ENCODE data around the gene PIGBOS1. TPM values are rescaled to one million over a fixed set of nuclear protein-coding genes. Genes with fewer than 3 reads are reported as not detected.
"Not testable (repeated sequence)": the region's sequence is repeated elsewhere in the genome, so short reads cannot be mapped to it uniquely, and the experiment has no call there.

The PIGBOS1 gene
- polyA plus RNA-seq, 2 of the 4 experiments (the other 2 are of a cell fraction) = 33.5 to 42.3 TPM

GRCh38 chr15:55289011-55289745 lies 29.7 kb downstream of the PIGBOS1 start:
- POLR2A ChIA-PET = no interaction called here
- FAIRE-seq (no peak), ATAC-seq (peak; percentile 58 to 60), DNase-seq (ENCODE audit: low read depth in 1 of 2, low spot score in 1 of 2) (peak; percentile 19 to 35)
- Histone ChIP-seq H3K27ac (peak overlapping the region; percentile 83 to 88), H3K4me3 (peak overlapping the region; percentile 83), H3K9me3 (no peaks in the 10 kb centered on the region), H3K4me2 (peak overlapping the region; percentile 78), H3K4me1 (peaks cover 4% of the 10 kb centered on the region; the same call in 1 of the 3 replicates)
- 14% methylated on average over 27 of the region's 37 CpGs for WGBS (ENCODE audit: missing lambda C conversion rate)
- CTCF ChIA-PET = interaction anchor here (1.0 to 2.0 kb wide), 2 partner anchors 9 to 70 kb away, joined by 3 to 11 read pairs; no protein-coding TSS in a partner anchor
- TF ChIP-seq ZSCAN20 (CRISPR knock-in tag; IDR thresholded peaks at IDR 0.05) (no peak), MAFK (IDR thresholded peaks at IDR 0.05; ENCODE audit: partially characterized antibody) (no peak), USF2 (IDR thresholded peaks at IDR 0.05) (no peak), ATOH8 (CRISPR knock-in tag; IDR thresholded peaks at IDR 0.05; ENCODE audit: low read depth) (no peak), HEYL (CRISPR knock-in tag; IDR thresholded peaks at IDR 0.05) (no peak), HOXB13 (CRISPR knock-in tag; IDR thresholded peaks at IDR 0.05; ENCODE audit: low read depth) (no peak), TP53 (CRISPR knock-in tag; IDR thresholded peaks at IDR 0.05) (no peak), EHF (CRISPR knock-in tag; IDR thresholded peaks at IDR 0.05) (no peak), POLR2AphosphoS2 (conservative IDR thresholded peaks at IDR 0.05; ENCODE audit: low read length) (no peak), EHMT2 (IDR thresholded peaks at IDR 0.05; ENCODE audit: low read depth) (no peak), HES2 (IDR thresholded peaks at IDR 0.05) (no peak), HOXA7 (CRISPR knock-in tag; IDR thresholded peaks at IDR 0.05) (no peak)

- H3K4me3 ChIP-seq = no peak overlapping the region
- H3K27ac ChIP-seq = no peak overlapping the region
- TF ChIP-seq ZNF302 (CRISPR knock-in tag; IDR thresholded peaks at IDR 0.05) = no peak
- no peak for TF ChIP-seq MYC (IDR thresholded peaks at IDR 0.05; ENCODE audit: borderline replicate concordance, low read length)
- no peak for TF ChIP-seq CHD4 (IDR thresholded peaks at IDR 0.05; ENCODE audit: borderline replicate concordance)
- TF ChIP-seq HOXB5 (CRISPR knock-in tag; IDR thresholded peaks at IDR 0.05) = no peak
- TF ChIP-seq CEBPB (IDR thresholded peaks at IDR 0.05) = no peak
- no peak for TF ChIP-seq POLR2A (IDR thresholded peaks at IDR 0.05; ENCODE audit: low read length)
- no peak for TF ChIP-seq POLR2AphosphoS2 (conservative IDR thresholded peaks at IDR 0.05; ENCODE audit: low read length)
- TF ChIP-seq FOSB (CRISPR knock-in tag; IDR thresholded peaks at IDR 0.05) = no peak
- no peak for TF ChIP-seq NFE2L2 (conservative IDR thresholded peaks at IDR 0.05; ENCODE audit: low read length)
- TF ChIP-seq RFX5 (IDR thresholded peaks at IDR 0.05) = no peak
- no peak for TF ChIP-seq KDM5A (IDR thresholded peaks at IDR 0.05)
- DNase-seq (ENCODE audit: low read depth in 1 of 2, low spot score in 1 of 2) (no peak), ATAC-seq (no peak), FAIRE-seq (no peak)
- H3K4me2 ChIP-seq = peak overlapping the region; percentile 78; the same call in 1 of the 3 replicates
- CTCF ChIA-PET = interaction anchor here (0.6 to 2.4 kb wide), 5 partner anchors 10 to 751 kb away, joined by 3 to 11 read pairs (median 4); no protein-coding TSS in a partner anchor
- H3K4me1 ChIP-seq = peaks cover 4% of the 10 kb centered on the region; the same call in 1 of the 3 replicates
- POLR2A ChIA-PET = no interaction called here
- 87% methylated on average over 8 of the region's 8 CpGs for WGBS (ENCODE audit: missing lambda C conversion rate)
- no peaks in the 10 kb centered on the region for H3K9me3 ChIP-seq
Observed at GRCh38 chr15:55288006-55288717, 30.8 kb downstream of the PIGBOS1 start.

GRCh38 chr15:55286442-55287189 lies 32.3 kb downstream of the PIGBOS1 start:
- POLR2A ChIA-PET = interaction anchor here (0.6 kb wide), 1 partner anchor 65 kb away, joined by 3 read pairs; no protein-coding TSS in a partner anchor
- not testable (repeated sequence) for ATAC-seq; DNase-seq (ENCODE audit: low read depth in 1 of 2, low spot score in 1 of 2); H3K9me3 ChIP-seq; FAIRE-seq; H3K27ac ChIP-seq; H3K4me2 ChIP-seq; H3K4me1 ChIP-seq; H3K4me3 ChIP-seq
- WGBS (ENCODE audit: missing lambda C conversion rate) = 93% methylated on average over 10 of the region's 10 CpGs
- CTCF ChIA-PET = interaction anchor here (1.0 to 2.4 kb wide), 3 partner anchors 15 to 70 kb away, joined by 4 to 8 read pairs (median 4); no protein-coding TSS in a partner anchor

All from A549 (cell line).